Liver (tissue), 3 donors: Measurements from ENCODE around the gene ULK2.
A peak's percentile ranks its signal among the peaks of the same experiment; 100 is the strongest.

ENCODE experiments used
- EGR1 ChIP-seq, 2 donors: IDR thresholded peaks; 2 replicates each; pipeline ENCODE4 v1.6.1; 2016 to 2018; ENCODE audit warnings: antibody characterized with exemption in 2 of 2, low read depth in 2 of 2
- HNF4A ChIP-seq, 2 donors: conservative IDR thresholded peaks; 2 replicates each; pipeline ENCODE4 v1.6.1; 2016; ENCODE audit warnings: antibody characterized with exemption in 2 of 2, mild to moderate bottlenecking in 2 of 2
- JUND ChIP-seq, 2 donors: IDR thresholded peaks; 2 replicates each; pipeline ENCODE4 v1.6.1; 2016; ENCODE audit warnings: antibody characterized with exemption in 2 of 2
- RAD21 ChIP-seq, 2 donors: IDR thresholded peaks; 2 replicates each; pipeline ENCODE4 v1.6.1; 2016; ENCODE audit warnings: antibody characterized with exemption in 2 of 2, mild to moderate bottlenecking in 2 of 2
- SP1 ChIP-seq: IDR thresholded peaks from 2 replicates; pipeline ENCODE4 v1.6.1; 2018; ENCODE audit warnings: antibody characterized with exemption, mild to moderate bottlenecking
- TAF1 ChIP-seq: conservative IDR thresholded peaks from 2 replicates; pipeline ENCODE4 v1.6.1; 2016; ENCODE audit warnings: antibody characterized with exemption, mild to moderate bottlenecking
- YY1 ChIP-seq: IDR thresholded peaks from 2 replicates; pipeline ENCODE4 v1.6.1; 2016; ENCODE audit warnings: antibody characterized with exemption, mild to moderate bottlenecking
- TF ChIP-seq, protein P1 (sequence below): IDR thresholded peaks from 2 replicates; pipeline ENCODE4 v1.6.1; 2016; ENCODE audit warnings: antibody characterized with exemption
- TF ChIP-seq, protein P2 (sequence below): fragments of 150-350 bp; IDR thresholded peaks from 2 replicates; pipeline ENCODE4 v1.5.1; 2017; ENCODE audit warnings: improper control_type of control experiment, low read depth, low read length; ENCODE audit not compliant: missing input control
- donor health status: healthy.
- donor health status: healthy.

DNA sequence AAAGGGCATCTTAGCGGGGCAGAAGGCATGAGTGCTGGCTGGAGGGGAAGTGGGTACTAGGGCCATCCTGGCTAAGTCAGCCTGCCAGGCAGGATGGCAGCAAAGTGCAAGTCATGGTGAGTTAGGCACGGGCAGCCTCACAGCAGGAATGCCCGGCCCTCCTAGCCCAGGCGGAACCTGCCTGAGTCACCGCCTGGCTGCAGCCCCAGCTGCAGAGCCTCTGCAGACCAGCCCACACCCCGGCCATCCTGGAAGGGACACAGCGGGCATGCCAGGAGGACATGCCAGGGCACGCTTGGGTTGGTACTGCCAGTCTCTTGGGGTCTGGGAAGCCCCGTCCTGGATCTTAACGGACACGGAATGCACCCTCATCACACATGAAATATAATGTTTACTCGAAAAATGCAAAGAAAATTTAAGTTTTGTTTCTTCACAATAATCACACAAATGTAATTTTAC is 114.7 kb downstream of the ULK2 start:
- TF ChIP-seq RAD21 (IDR thresholded peaks at IDR 0.05) (peak in 1 of 2 donors; percentile 10), TAF1 (no peak), SP1 (no peak), YY1 (peak; percentile 81), EGR1 (IDR thresholded peaks at IDR 0.05; ENCODE audit: low read depth in 2 of 2) (no peak), JUND (IDR thresholded peaks at IDR 0.05) (peak in 1 of 2 donors; percentile 87), HNF4A (conservative IDR thresholded peaks at IDR 0.05) (peak; percentile 7 to 79)
- TF ChIP-seq, protein P1, sequence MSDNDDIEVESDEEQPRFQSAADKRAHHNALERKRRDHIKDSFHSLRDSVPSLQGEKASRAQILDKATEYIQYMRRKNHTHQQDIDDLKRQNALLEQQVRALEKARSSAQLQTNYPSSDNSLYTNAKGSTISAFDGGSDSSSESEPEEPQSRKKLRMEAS, result peak; percentile 75
- TF ChIP-seq, protein P2, sequence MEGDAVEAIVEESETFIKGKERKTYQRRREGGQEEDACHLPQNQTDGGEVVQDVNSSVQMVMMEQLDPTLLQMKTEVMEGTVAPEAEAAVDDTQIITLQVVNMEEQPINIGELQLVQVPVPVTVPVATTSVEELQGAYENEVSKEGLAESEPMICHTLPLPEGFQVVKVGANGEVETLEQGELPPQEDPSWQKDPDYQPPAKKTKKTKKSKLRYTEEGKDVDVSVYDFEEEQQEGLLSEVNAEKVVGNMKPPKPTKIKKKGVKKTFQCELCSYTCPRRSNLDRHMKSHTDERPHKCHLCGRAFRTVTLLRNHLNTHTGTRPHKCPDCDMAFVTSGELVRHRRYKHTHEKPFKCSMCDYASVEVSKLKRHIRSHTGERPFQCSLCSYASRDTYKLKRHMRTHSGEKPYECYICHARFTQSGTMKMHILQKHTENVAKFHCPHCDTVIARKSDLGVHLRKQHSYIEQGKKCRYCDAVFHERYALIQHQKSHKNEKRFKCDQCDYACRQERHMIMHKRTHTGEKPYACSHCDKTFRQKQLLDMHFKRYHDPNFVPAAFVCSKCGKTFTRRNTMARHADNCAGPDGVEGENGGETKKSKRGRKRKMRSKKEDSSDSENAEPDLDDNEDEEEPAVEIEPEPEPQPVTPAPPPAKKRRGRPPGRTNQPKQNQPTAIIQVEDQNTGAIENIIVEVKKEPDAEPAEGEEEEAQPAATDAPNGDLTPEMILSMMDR, result no peak
